GM19240 (cell line): ENCODE data around the gene ZCCHC7.
"Not testable (repeated sequence)": the region's sequence is repeated elsewhere in the genome, so short reads cannot be mapped to it uniquely, and the experiment has no call there.

Experiments used
- DNase-seq: peaks from one replicate; pipeline ENCODE4 v3.0.0; 2011; ENCODE audit warnings: low spot score; ENCODE audit not compliant: insufficient read length

Gene ZCCHC7

DNA sequence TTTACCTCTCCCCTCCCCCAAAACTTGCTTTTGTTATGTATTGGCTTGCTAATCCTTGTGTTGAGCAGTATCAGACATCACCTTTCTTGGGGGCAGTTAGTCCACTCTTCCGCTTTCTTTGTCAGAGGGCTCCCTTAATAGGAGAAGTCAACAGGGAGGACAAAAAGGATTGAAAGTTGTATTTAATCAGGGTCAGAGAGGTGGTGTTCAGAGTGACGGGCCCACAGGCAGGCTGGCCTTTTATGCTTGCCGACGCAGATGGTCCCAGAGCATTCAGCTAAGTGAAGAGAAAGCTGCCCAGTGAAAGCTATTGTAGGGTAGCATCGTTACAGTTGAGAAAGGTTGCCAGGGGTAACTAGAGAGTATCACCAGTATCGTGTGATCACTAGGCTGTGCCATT is 131.1 kb downstream of the ZCCHC7 start:
- no peak for DNase-seq

DNA sequence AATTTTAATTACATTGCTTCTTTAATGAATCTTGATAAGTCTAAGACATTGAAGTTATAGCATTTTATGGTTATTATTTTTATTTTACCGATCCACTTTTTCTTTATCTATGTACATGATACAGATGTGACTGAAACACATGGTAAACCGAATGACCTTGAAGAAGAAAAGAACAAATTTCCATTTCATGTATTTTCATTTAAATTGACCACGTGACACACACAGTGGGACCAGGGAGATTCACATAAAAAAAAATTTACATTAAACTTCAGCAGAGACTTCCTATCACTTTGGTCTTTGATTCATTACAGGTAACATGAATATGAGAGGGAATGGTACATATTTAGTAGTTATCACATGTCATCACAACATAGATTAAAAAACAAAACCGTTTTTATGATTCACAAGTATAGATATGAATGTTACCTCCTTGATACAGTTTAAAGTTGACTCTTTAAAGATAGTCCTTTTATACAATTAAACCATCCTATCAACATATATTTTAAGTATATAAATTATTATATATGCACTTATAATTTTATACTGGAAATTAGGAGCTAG is 133.1 kb downstream of the ZCCHC7 start:
- DNase-seq, result no peak

DNA sequence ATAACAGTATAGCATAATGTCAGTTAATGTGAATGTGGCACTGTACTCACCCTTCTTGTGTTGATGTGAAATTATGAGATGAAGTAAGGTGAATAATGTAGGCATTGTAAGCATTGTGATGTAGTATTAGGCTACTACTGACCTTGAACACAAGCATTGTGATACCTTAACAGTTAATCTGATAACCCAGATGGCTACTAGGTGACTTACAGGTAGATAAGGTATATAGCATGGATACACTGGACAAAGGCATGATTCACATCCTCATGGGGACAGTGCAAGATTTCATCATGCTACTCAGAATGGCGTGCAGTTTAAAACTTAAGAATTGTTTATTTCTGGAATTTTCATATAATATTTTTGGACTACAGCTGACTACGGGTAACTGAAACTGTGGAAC is 134.8 kb downstream of the ZCCHC7 start:
- no peak for DNase-seq

DNA sequence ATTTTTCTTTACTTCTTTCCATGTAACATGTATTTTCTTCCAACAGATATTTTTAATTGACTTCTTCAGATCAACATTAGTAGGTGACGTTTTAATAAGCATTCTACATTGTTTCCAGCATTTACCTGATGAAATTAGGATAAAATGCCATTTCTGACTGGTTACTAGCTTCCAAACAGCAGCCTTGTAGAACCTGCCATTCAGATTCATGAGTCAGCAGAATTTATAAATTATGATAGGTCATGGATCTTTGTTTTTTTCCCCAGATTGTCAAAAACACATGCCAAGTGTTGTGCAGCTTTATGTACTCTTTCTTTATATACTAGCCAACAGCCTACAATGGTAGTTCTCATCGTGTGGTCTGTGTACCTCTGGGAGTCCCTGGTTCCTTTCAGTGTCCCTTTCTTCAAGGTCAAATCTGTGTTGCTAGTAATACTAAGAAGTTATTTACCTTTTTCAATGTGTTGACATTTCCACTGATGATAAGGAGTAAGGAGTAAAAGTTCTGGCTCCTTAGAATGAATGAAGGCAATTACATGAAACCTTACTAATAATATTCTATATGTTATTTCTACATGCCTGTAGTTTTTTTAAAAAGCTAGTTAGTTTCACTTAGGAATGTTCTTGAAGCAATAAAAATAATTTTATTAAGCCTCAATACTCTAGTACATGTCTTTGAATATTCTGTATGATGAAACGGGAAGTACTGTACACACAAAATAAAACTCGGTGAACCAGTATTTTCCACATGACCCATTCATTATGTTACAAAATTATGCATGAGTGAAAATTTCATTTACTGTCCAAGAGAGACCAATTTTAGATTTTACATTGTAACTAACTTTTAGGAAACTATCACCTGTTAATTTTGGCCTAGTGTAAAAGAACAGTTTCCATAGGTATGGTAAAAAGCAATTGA is 135.8 kb downstream of the ZCCHC7 start:
- DNase-seq, result no peak

DNA sequence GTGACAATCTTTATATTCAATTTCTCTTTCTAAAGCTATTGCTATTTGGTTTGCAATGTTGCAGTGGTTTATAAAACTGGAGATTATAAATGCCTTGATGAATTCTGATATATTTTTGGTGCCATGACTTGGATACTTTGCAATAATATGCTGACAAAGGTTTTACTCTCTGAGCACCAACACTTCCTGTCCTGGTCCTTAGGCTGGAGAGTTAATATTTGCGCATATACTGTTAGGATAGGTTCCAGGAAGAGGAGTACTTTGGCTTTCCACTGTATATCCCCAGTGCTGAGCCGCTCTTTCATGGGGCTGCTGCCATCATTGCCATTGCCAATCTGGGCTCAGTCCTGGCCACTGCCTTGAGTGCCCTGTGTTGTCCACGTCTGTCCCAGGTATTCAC is 139.6 kb downstream of the ZCCHC7 start:
- DNase-seq, result no peak

DNA sequence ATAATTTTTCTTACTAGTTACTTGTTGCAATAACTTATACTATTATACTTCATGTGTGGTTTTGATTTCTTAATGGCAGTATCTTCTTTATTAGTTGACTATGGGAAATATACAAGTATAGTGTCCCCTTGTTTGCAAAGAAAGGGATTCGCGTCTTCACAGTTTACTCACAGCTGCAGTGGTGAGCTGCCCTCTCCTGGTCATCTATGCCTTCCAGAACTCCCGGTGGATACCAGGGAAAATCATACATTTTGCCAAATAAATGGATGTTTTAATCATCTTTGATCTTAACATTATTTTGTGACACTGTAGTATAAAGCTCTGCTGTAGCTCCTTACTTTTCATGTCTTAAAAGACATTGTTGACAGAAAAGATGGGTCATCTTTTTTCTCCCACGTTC is 142.0 kb downstream of the ZCCHC7 start:
- DNase-seq, result no peak

DNA sequence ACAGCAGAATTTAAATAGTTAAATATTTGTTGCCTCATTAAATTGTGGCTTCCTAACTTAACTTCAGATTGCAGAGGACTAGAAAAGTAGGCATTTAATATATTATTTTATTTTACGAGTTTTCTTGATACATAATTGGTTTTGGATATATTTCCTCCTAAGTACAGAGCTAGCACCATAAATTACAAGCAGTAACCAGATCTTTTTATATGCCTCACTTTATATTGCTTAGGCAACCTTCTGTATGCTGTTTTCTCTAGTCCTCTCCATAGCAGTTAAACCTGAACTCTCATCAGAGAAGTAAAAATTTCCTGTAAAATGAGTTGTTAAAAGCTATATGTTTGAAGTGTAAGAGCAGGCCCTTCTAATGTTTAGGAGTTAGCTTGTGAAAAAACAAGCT is 144.2 kb downstream of the ZCCHC7 start:
- DNase-seq, result no peak

DNA sequence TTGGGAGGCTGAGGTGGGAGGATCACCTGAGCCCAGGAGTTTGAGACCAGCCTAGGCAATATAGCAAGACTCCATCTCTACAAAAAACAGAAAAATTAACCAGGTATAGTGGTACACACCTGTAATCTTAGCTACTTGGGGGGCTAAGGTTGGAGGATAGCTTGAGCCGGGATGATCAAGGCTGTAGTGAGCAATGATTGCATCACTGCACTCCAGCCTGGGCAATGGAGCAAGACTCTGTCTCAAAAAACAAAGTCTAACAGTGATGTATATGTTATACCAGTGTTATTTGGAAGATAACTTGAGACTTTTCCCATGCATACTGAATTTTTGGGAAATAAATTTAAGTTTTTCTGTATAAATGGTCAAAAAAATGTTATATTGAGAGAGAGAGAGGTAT is 146.3 kb downstream of the ZCCHC7 start:
- DNase-seq, result no peak

DNA sequence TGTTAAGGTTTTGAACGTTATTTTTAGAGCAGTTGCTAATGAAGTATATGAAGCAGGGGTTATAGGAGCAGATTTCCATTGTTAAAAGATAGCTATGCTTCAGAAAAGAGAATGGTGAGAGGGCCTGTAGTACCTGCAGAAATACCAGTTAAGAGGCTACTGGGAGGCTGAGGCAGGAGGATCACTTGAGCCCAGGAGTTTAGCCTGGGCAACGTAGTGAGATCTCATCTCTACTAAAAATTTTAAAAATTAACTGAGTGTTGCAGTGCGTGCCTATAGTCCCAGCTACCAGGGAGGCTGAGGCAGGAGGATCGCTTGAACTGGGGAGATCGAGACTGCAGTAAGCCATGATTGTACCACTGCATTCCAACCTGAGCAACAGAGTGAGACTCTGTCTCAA is 148.8 kb downstream of the ZCCHC7 start:
- no peak for DNase-seq

DNA sequence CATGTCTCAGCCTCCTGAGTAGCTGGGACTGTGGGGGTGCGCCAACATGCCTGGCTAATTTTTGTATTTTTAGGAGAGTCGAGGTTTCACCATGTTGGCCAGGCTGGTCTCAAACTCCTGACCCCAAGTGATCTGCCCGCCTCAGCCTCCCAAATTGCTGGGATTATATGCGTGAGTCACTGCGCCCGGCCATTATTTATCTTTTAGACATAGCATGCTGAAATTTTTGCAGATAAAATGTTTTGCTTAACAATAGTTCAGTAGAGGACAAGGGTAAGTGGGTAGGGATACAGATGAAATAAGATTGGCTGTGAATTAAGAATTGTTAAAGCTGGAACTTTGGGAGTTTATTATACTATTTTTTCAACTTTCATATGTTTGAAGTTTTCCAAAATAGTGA is 151.3 kb downstream of the ZCCHC7 start:
- no peak for DNase-seq

DNA sequence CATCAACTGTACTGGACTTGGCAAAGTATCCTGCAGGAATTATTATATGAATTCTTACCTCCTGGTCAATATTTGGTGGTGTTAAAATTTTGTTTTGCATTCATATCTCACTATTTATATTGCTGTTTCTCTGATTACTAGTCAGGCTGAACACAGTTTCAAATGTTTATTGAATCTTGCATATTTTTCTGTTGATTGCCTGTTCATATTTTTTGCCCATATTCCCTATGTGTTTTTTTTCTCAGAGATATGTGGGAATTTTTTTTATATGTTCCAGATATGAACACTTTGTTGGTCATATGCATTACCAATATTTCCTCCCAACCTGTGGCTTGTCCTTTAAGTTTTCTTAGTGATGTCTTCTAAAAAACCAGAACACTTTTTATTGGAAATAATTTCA is 153.2 kb downstream of the ZCCHC7 start:
- DNase-seq, result no peak

DNA sequence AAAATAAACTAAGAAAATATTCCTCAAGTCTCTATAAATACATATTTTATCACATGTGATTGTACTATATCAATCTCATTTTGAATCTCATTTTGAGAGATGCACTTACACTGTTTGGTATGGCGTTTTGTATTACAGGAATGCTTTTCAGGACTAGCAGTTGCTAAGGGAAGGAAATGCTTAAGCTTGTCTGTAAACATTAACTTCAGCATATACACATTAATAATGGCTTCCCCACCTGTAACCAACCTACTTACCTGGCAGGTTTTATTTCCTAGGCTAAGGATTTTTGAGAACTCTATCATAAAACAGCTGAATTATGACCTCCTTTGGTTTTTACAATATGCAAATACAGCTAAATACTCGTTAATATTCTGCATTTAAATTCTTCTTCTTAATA is 161.2 kb downstream of the ZCCHC7 start:
- no peak for DNase-seq

DNA sequence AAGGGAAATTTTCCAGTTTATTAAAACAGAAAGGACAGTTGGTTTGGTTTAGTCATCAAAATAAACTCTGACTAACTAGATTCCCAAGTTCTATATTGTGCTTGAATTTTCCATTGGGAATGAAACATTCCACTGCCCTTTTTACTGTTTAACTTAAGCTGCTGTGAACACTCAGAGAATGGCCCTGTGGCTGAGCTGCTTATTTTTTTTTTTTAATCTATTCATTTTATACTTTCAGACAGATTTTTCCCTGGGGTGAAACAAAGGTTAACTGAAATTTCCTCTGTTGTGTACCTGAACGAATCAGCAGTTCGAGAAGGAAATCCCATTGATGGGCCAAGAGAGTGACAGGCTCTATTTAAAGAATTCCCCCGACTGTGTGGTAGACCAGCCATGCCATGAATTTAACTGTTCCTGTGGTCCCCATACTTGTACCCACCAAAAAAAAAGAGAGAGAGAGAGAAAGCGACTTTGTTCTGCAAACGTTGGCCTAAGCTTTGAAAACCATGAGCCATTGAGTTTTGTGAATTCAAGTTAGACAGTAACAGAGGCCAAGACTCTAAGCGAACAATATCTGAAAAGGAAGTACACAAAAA is 163.5 kb downstream of the ZCCHC7 start:
- no peak for DNase-seq

DNA sequence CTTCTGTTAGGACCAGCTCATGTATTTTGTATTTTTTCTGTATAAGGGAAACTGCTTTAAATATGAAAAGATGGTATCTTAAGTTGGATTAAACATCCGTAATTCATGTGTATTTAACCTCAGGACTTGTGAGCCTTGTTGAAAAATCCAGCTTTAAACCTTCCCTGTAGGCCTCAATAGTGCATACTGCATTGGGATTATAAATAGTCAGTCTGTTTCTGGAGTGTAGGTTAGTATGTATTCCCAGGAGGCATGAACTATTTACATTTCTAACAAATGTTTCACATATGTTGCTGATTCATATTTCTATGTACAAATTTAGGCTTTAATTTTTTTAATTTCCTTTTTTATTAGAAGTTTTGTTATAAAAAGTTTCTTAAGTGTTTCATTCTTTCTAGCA is 164.3 kb downstream of the ZCCHC7 start:
- DNase-seq, result no peak

DNA sequence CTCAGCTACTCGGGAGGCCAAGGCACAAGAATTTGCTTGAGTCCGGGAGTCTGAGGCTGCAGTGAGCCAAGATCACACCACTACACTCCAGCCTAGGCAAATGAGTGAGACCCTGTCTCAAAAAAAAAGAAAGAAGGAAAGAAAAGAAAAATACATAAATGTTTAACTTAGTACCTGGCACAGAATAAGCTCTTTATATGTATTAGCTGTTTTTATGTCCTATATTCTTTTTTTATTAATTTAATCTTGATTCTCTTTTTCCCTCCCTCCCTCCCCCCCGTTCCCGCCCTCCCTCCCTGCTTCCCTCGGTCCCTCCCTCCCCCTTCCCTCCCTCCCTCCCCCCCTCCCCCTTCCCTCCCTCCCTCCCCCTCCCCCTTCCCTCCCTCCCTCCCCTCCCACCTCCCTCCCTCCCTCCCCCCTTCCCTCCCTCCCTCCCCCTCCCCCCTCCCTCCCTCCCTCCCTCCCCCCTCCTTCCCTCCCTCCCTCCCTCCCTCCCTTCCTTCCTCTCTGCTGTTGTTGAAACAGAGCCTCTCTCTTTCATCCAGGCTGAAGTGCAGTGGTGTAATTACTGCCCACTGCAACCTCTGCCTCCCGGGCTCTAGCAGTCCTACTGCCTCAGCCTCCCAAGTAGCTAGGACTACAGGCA is 166.3 kb downstream of the ZCCHC7 start:
- DNase-seq, result no peak

DNA sequence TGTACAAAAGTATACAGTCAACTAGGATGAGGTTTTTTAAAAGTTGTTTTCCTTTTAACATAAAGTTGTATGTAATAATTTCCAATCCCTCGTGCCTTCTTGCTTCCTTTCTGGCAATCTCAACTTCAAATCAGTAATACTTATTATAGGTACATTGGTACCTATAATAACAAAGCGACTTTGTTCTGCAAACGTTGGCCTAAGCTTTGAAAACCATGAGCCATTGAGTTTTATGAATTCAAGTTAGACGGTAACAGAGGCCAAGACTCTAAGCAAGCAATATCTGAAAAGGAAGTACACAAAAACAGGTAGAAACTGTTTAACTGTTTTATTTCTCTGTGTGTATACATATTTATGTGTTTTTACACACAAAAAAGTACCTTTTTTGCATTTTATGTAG is 166.9 kb downstream of the ZCCHC7 start:
- DNase-seq, result no peak

DNA sequence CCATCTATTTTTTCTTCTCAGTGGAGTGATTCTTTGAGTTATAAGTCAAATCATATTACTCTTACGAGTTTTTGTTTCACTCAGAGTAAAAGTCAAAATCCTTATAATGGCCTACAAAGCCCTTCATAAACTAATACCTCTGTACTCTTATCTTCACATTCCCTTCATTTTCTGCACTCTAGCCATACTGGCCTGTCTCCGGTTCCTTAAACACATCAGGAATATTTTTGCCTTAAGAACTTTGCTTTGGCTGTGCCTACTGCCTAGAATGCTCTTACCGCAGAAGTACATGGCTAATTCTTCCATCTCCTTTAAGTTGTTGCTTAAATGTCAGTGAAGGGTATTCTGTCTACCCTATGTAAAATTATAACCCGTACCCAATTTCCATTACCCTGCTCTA is 169.3 kb downstream of the ZCCHC7 start:
- no peak for DNase-seq

DNA sequence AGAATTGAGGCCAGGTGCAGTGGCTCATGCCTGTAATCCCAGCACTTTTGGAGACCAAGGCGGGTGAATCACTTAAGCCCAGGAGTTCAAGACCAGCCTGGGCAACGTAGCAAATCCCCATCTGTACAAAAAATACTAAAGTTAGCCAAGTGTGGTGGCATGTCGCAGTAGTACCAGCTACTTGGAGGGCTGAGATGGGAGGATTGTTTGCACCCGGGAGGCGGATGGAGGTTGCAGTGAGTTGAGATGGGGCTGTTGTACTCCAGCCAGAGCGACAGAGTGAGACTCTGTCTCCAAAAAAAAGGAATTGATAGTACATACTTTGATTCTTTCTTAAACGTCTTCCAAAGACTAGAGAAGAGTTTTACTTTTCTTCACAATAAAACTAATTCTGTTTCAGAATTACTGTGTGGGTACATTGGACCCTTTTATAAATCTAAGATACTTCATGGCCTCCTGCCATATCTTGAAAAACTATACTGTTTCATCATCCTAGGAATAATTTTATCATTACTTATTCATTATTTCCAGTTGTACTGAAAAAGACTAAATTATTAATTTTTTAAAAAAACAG is 170.1 kb downstream of the ZCCHC7 start:
- DNase-seq, result no peak

DNA sequence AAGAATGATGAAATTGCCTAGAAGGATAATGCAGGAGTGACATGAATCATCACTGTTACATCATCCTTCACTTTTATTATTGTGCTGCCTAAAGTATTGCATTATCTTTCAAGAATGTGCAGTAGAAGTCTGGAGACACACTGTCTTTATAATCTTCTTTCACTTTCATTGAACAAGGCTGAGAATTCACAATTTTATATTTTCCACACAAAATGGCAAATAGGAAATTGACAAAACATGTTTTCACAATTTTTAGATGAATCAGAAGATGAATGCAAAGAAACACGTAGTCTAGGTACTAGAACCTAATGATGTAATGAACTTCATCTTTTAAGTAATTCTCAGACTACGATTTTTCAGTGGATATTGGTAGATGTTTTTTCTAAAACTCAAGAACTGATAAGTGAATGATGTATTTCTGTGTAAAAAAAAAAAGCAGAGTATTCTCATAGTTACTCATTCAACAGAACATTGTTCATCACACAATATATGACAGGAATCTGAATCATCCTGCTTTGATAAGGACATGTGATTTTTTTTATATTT is 170.6 kb downstream of the ZCCHC7 start:
- no peak for DNase-seq

DNA sequence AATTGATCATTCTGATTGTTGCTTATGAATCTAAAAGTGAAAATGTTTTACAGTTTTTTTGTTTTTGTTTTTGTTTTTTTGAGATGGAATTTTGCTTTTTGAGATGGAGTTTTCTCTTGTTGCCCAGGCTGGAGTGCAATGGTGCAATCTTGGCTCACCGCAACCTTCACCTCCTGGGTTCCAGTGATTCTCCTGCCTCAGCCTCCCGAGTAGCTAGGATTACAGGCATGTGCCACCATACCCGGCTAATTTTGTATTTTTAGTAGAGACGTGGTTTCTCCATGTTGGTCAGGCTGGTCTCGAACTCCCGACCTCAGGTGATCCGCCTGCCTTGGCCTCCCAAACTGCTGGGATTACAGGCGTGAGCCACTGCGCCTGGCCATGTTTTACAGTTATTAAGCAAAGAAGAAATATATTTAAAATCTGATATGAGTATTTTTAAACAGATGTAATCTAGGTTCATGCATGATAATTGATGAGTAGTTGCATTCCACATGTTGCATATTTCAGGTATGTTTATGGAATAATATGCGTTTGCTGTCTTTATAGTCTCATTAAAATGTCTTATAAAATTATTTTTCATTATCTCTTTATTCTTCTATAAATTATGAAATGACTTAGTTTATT is 171.4 kb downstream of the ZCCHC7 start:
- not testable (repeated sequence) for DNase-seq

DNA sequence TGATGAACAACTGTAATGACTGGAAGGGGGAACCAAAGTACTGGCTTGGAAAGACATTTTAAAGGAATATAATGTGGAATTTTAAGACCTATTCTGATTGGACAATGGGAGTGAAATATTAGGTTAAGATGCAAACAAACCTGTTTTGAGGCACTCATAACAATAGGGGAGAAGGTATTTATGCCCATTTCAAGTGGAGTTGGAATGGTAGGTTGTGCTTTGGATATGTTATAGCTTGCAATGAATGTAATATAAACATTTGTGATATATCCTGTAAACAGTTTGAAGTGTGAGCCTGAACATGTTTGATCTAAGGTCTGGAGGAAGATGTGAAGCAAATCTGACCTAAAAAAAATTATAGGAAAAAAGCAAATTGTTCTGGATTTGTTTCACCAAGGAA is 172.5 kb downstream of the ZCCHC7 start:
- DNase-seq, result no peak
